Measurements from ENCODE around the gene COBL.

- TF ChIP-seq FOXM1 (IDR thresholded peaks at IDR 0.05; ENCODE audit: borderline replicate concordance) (no peak), SUZ12 (IDR thresholded peaks at IDR 0.05) (no peak), NFRKB (IDR thresholded peaks at IDR 0.05) (no peak), ZNF384 (IDR thresholded peaks at IDR 0.05) (no peak), PKNOX1 (IDR thresholded peaks at IDR 0.05) (no peak), HDGF (IDR thresholded peaks at IDR 0.05; ENCODE audit: borderline replicate concordance) (no peak), FOXA1 (IDR thresholded peaks at IDR 0.05) (no peak), ELF4 (IDR thresholded peaks at IDR 0.05) (no peak), SP1 (IDR thresholded peaks at IDR 0.05) (no peak), L3MBTL2 (conservative IDR thresholded peaks at IDR 0.05) (no peak), CTBP1 (IDR thresholded peaks at IDR 0.05; ENCODE audit: borderline replicate concordance) (no peak)
These were observed 290.9 kb downstream of the COBL start for GRCh38 chr7:51025668-51026067.
